H1 (cell line): Measurements from ENCODE around the gene UMAD1.

Source experiments
- EP300 ChIP-seq, 2 experiments: IDR thresholded peaks; 1 replicate in 1 of 2; 2 replicates in 1 of 2; pipeline ENCODE4 v1.6.1; 2011 to 2012; ENCODE audit warnings: low read depth in 2 of 2, low read length in 2 of 2, mild to moderate bottlenecking in 2 of 2, borderline replicate concordance in 1 of 2, inconsistent platforms in 1 of 2, moderate library complexity in 1 of 2
- EZH2 ChIP-seq: fragments of 200-600 bp; sonication (generic); IDR thresholded peaks from 2 replicates; pipeline ENCODE4 v1.7.1; 2012; ENCODE audit warnings: low read depth, mild to moderate bottlenecking, moderate library complexity, low read length, inconsistent platforms; ENCODE audit not compliant: severe bottlenecking
- FOSL1 ChIP-seq: IDR thresholded peaks from 2 replicates; pipeline ENCODE4 v1.6.1; 2011; ENCODE audit warnings: mild to moderate bottlenecking, low read depth, low read length, moderate library complexity; ENCODE audit not compliant: insufficient read depth
- POLR2A ChIP-seq, 2 experiments: IDR thresholded peaks; 1 replicate in 1 of 2; 2 replicates in 1 of 2; pipeline ENCODE4 v1.6.1; 2011; ENCODE audit warnings: low read depth in 2 of 2, low read length in 2 of 2, mild to moderate bottlenecking in 2 of 2; ENCODE audit errors: control extremely low read depth in 1 of 2
- POU5F1 ChIP-seq: IDR thresholded peaks from 2 replicates; pipeline ENCODE4 v1.6.1; 2011; ENCODE audit warnings: low read depth, mild to moderate bottlenecking, low read length, moderate library complexity
- RBBP5 ChIP-seq: IDR thresholded peaks from 2 replicates; pipeline ENCODE4 v1.7.1; 2012; ENCODE audit warnings: low read depth, mild to moderate bottlenecking, inconsistent platforms, low read length, moderate library complexity, borderline replicate concordance
- TBP ChIP-seq: IDR thresholded peaks from 2 replicates; pipeline ENCODE4 v1.6.1; 2011; ENCODE audit warnings: low read depth, low read length, improper control_type of control experiment
- TF ChIP-seq, protein P1 (sequence below), 3 experiments: IDR thresholded peaks; 1 replicate in 2 of 3; 2 replicates in 1 of 3; pipeline versions ENCODE4 v1.5.1 to v1.6.1; 2011; ENCODE audit warnings: low read length in 3 of 3, mild to moderate bottlenecking in 3 of 3, inconsistent platforms in 2 of 3, low read depth in 1 of 3, moderate library complexity in 1 of 3; ENCODE audit not compliant: insufficient read depth in 1 of 3; ENCODE audit errors: control extremely low read depth in 1 of 3

DNA sequence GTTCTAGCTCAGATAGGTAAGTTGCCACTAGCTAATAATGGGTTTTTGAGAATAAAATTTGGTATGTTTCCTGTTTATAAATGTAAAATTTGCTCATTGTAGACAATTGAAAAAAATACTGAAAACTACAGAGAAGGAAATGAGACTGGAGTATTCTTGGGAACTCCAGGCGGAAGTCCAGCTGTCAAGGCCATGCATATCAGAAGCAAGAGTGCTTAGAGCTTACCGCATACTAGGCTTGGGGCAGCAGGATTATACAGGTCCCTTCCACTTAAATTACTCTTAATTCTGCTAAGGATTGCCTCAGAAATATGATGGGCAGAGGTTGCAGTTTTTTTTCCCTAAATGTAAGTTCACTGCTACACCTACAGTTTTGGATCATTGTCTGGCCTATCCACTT lies 26.6 kb downstream of the UMAD1 start:
- TF ChIP-seq RBBP5 (no peak), TBP (no peak), POLR2A (IDR thresholded peaks at IDR 0.05; ENCODE audit: control extremely low read depth in 1 of 2, low read depth in 2 of 2, low read length in 2 of 2) (no peak), FOSL1 (no peak), EZH2 (no peak), EP300 (IDR thresholded peaks at IDR 0.05; ENCODE audit: borderline replicate concordance in 1 of 2, low read depth in 2 of 2, low read length in 2 of 2) (no peak), POU5F1 (no peak)
- TF ChIP-seq, protein P1, sequence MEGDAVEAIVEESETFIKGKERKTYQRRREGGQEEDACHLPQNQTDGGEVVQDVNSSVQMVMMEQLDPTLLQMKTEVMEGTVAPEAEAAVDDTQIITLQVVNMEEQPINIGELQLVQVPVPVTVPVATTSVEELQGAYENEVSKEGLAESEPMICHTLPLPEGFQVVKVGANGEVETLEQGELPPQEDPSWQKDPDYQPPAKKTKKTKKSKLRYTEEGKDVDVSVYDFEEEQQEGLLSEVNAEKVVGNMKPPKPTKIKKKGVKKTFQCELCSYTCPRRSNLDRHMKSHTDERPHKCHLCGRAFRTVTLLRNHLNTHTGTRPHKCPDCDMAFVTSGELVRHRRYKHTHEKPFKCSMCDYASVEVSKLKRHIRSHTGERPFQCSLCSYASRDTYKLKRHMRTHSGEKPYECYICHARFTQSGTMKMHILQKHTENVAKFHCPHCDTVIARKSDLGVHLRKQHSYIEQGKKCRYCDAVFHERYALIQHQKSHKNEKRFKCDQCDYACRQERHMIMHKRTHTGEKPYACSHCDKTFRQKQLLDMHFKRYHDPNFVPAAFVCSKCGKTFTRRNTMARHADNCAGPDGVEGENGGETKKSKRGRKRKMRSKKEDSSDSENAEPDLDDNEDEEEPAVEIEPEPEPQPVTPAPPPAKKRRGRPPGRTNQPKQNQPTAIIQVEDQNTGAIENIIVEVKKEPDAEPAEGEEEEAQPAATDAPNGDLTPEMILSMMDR (IDR thresholded peaks at IDR 0.05; ENCODE audit: control extremely low read depth in 1 of 3, insufficient read depth in 1 of 3, low read depth in 1 of 3, low read length in 3 of 3): no peak
